K562 (cell line): ENCODE data around the gene DCTN2. TPM values are rescaled to one million over a fixed set of nuclear protein-coding genes. Genes with fewer than 3 reads are reported as not detected.

Experiments used
- ADNP ChIP-seq: fragments of 200-800 bp; sonication (Bioruptor generic); IDR thresholded peaks from 2 replicates; pipeline ENCODE4 v1.6.1; 2016; ENCODE audit warnings: missing genetic modification characterization, missing compliant biosample characterization
- CEBPG ChIP-seq, 3 experiments: fragments of 200-800 bp in 1 of 3; sonication (Bioruptor generic) in 1 of 3; sonication (generic) in 1 of 3; formaldehyde crosslinking in 1 of 3; IDR thresholded peaks in 2 of 3; conservative IDR thresholded peaks in 1 of 3; 2 replicates each; pipeline versions ENCODE4 v1.6.1 to v1.8.0; 2016 to 2022; ENCODE audit warnings: missing compliant biosample characterization in 2 of 3, missing genetic modification characterization in 2 of 3, mild to moderate bottlenecking in 1 of 3, missing genetic modification reagents in 1 of 3
- CTCFL ChIP-seq: IDR thresholded peaks from 2 replicates; pipeline ENCODE4 v1.6.1; 2011; ENCODE audit warnings: borderline replicate concordance, low read depth, mild to moderate bottlenecking, moderate library complexity, low read length; ENCODE audit not compliant: insufficient read depth, poor library complexity, severe bottlenecking
- DEAF1 ChIP-seq: fragments of 450-650 bp; formaldehyde crosslinking; IDR thresholded peaks from 2 replicates; pipeline ENCODE4 v1.4.0; 2020; ENCODE audit warnings: mild to moderate bottlenecking, moderate library complexity
- DMBX1 ChIP-seq: fragments of 250-450 bp; sonication (Bioruptor Pico); IDR thresholded peaks from 2 replicates; pipeline ENCODE4 v1.8.0; 2022; ENCODE audit warnings: inconsistent platforms, mild to moderate bottlenecking, moderate library complexity, borderline replicate concordance
- ERF ChIP-seq: fragments of 450-650 bp; formaldehyde crosslinking; IDR thresholded peaks from 2 replicates; pipeline ENCODE4 v1.4.0; 2020; ENCODE audit warnings: mild to moderate bottlenecking, mixed read lengths
- HMGN3 ChIP-seq: IDR thresholded peaks from 2 replicates; pipeline ENCODE4 v1.6.1; 2011; ENCODE audit warnings: borderline replicate concordance, low read depth, mild to moderate bottlenecking, mixed read lengths, low read length; ENCODE audit not compliant: insufficient read length; ENCODE audit errors: extremely low read depth
- MCM5 ChIP-seq: fragments of 450-650 bp; IDR thresholded peaks from 2 replicates; pipeline ENCODE4 v1.6.1; 2016; ENCODE audit warnings: low read depth
- NR2F6 ChIP-seq: fragments of 450-650 bp; formaldehyde crosslinking; IDR thresholded peaks from 2 replicates; pipeline ENCODE4 v1.4.0; 2020; ENCODE audit warnings: mild to moderate bottlenecking
- NRF1 ChIP-seq, 2 experiments: fragments of 450-650 bp; IDR thresholded peaks in 1 of 2; conservative IDR thresholded peaks in 1 of 2; 2 replicates each; pipeline ENCODE4 v1.6.1; 2014; ENCODE audit warnings: mild to moderate bottlenecking in 2 of 2
- RAD51 ChIP-seq: fragments of 450-650 bp; IDR thresholded peaks from 2 replicates; pipeline ENCODE4 v1.7.1; 2016; ENCODE audit warnings: low read depth, mild to moderate bottlenecking, borderline replicate concordance
- SMARCA5 ChIP-seq: fragments of 450-650 bp; IDR thresholded peaks from 2 replicates; pipeline ENCODE4 v1.6.1; 2016
- TAF1 ChIP-seq: IDR thresholded peaks from 2 replicates; pipeline ENCODE4 v1.6.1; 2011; ENCODE audit warnings: mild to moderate bottlenecking, low read length, moderate library complexity; ENCODE audit not compliant: insufficient read depth, control insufficient read depth, severe bottlenecking; ENCODE audit errors: extremely low read depth
- ZNF507 ChIP-seq: conservative IDR thresholded peaks from 2 replicates; pipeline ENCODE4 v1.6.1; 2017; ENCODE audit warnings: missing genetic modification characterization, missing compliant biosample characterization
- ZNF518B ChIP-seq: fragments of 250-450 bp; sonication (Bioruptor Pico); IDR thresholded peaks from 2 replicates; pipeline ENCODE4 v1.5.0; 2021; ENCODE audit warnings: mild to moderate bottlenecking, moderate library complexity
- ZNF717 ChIP-seq: fragments of 250-450 bp; sonication (Bioruptor Pico); IDR thresholded peaks from 2 replicates; pipeline ENCODE4 v1.5.0; 2021
- ZNF785 ChIP-seq: fragments of 250-450 bp; sonication (Bioruptor Pico); IDR thresholded peaks from 2 replicates; pipeline ENCODE4 v1.4.0; 2020; ENCODE audit warnings: mild to moderate bottlenecking
- ZSCAN32 ChIP-seq: fragments of 450-650 bp; formaldehyde crosslinking; IDR thresholded peaks from 2 replicates; pipeline ENCODE4 v1.4.0; 2020; ENCODE audit warnings: mild to moderate bottlenecking, moderate library complexity
- polyA plus RNA-seq, 8 experiments: library from polyadenylated mRNA; depleted of rRNA in 4 of 8; stranded (reverse) in 5 of 8; unstranded in 3 of 8; fragments of >200 nt; fragmentation: Nextera tagmentation in 2 of 8; fragmentation: Illumina TruSeq in 1 of 8; extraction: Ambion mirVana in 2 of 8; extraction: Trizol in 1 of 8; gene quantifications; 2 replicates each; pipeline versions ENCODE4 v1.2.1 to v1.2.3, GENCODE V29; 2011 to 2014; ENCODE audit warnings: inconsistent platforms in 1 of 8, missing spikeins in 1 of 8
- total RNA-seq, 7 experiments: library from RNA; depleted of rRNA in 6 of 7; stranded (reverse); fragments of >200 nt in 6 of 7; fragmentation: Illumina TruSeq in 2 of 7; extraction: Trizol in 2 of 7; gene quantifications; 2 replicates each; pipeline versions ENCODE4 v1.2.1 to v1.2.3, GENCODE V29; 2011 to 2021; ENCODE audit warnings: low replicate concordance in 1 of 7
- TF ChIP-seq, protein P1 (sequence below): fragments of 450-650 bp; IDR thresholded peaks from 2 replicates; pipeline ENCODE4 v1.7.0; 2016; ENCODE audit warnings: borderline replicate concordance

The DCTN2 gene
- total and polyA plus RNA-seq, 9 of the 15 experiments (the other 6 are each of a cell fraction or from before 2014, with no cell fraction given), result 43.6 to 270 (median 125) TPM

GRCh38 chr12:57521525-57522010 lies 25.4 kb downstream of the DCTN2 start (continued):
- TF ChIP-seq, protein P1, sequence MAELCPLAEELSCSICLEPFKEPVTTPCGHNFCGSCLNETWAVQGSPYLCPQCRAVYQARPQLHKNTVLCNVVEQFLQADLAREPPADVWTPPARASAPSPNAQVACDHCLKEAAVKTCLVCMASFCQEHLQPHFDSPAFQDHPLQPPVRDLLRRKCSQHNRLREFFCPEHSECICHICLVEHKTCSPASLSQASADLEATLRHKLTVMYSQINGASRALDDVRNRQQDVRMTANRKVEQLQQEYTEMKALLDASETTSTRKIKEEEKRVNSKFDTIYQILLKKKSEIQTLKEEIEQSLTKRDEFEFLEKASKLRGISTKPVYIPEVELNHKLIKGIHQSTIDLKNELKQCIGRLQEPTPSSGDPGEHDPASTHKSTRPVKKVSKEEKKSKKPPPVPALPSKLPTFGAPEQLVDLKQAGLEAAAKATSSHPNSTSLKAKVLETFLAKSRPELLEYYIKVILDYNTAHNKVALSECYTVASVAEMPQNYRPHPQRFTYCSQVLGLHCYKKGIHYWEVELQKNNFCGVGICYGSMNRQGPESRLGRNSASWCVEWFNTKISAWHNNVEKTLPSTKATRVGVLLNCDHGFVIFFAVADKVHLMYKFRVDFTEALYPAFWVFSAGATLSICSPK, result no peak
- TF ChIP-seq NRF1 (conservative IDR thresholded peaks at IDR 0.05 in 1 of 2, IDR thresholded peaks at IDR 0.05 in 1 of 2), result no peak
- TF ChIP-seq ZSCAN32 (CRISPR knock-in tag), result peak; percentile 23; the same call in 1 of the 2 replicates
- TF ChIP-seq ADNP (tag), result no peak
- TF ChIP-seq TAF1, result no peak
- TF ChIP-seq HMGN3, result no peak
- no peak for TF ChIP-seq CEBPG (CRISPR knock-in tag; IDR thresholded peaks at IDR 0.05)
- TF ChIP-seq CEBPG (tag; conservative IDR thresholded peaks at IDR 0.05 in 1 of 2, IDR thresholded peaks at IDR 0.05 in 1 of 2), result no peak
- no peak for TF ChIP-seq NR2F6 (CRISPR knock-in tag)
- TF ChIP-seq DEAF1, result peak; percentile 34
- no peak for TF ChIP-seq ZNF785 (CRISPR knock-in tag)
- TF ChIP-seq ZNF518B (CRISPR knock-in tag), result no peak; the same call in 1 of the 2 replicates
- TF ChIP-seq ZNF717 (CRISPR knock-in tag), result no peak; the same call in 1 of the 2 replicates
- no peak for TF ChIP-seq ZNF507 (tag)
- TF ChIP-seq SMARCA5, result no peak
- no peak for TF ChIP-seq MCM5
- no peak for TF ChIP-seq CTCFL
- TF ChIP-seq DMBX1 (CRISPR knock-in tag), result peak; percentile 54; the same call in 1 of the 2 replicates
- 0 out of 2 replicates have a peak, but pooled peaks have one; percentile 46 for TF ChIP-seq ERF (CRISPR knock-in tag)
- no peak for TF ChIP-seq RAD51
